ENCODE data around the gene PIGV.

PIGV gene

GRCh38 chr1:26788836-26789611 lies 1.3 kb downstream of the PIGV start:
- H2AFZ ChIP-seq (ENCODE audit: low read length) = peak overlapping the region; percentile 72
- H3K36me3 ChIP-seq (replicated peaks; ENCODE audit: insufficient read depth, low read length) = no peaks in the 10 kb centered on the region
- peaks cover 8% of the 10 kb centered on the region for H3K79me2 ChIP-seq (ENCODE audit: low read length)
- H3F3A ChIP-seq (ENCODE audit: insufficient read depth, low read length) = peaks cover 46% of the 10 kb centered on the region
- peak overlapping the region; percentile 87 for H3K9ac ChIP-seq (ENCODE audit: low read length)
- H3K4me3 ChIP-seq (ENCODE audit: low read length) = peak overlapping the region; percentile 91
- peak overlapping the region; percentile 97 for H3K4me2 ChIP-seq (ENCODE audit: low read depth, low read length)
- TF ChIP-seq EZH2 (optimal IDR thresholded peaks at IDR 0.05; ENCODE audit: low read depth, low read length) (no peak), CTCF (IDR thresholded peaks at IDR 0.05; ENCODE audit: low read length) (peak; percentile 95)
- H4K20me1 ChIP-seq (ENCODE audit: insufficient read depth, low read length) = no peaks in the 10 kb centered on the region
- no peaks in the 10 kb centered on the region for H3K9me3 ChIP-seq (replicated peaks; ENCODE audit: insufficient read depth, low read length)
- DNase-seq = peak; percentile 91
- H3K4me1 ChIP-seq (ENCODE audit: low read length) = peaks cover 32% of the 10 kb centered on the region
- H3K27ac ChIP-seq (ENCODE audit: low read length) = peak overlapping the region; percentile 92; the same call in 1 of the 2 replicates
- no peaks in the 10 kb centered on the region for H3K9me2 ChIP-seq (replicated peaks; ENCODE audit: insufficient read depth, low read length)
- H3K27me3 ChIP-seq (replicated peaks; ENCODE audit: insufficient read depth, low read length) = no peaks in the 10 kb centered on the region

GRCh38 chr1:26789612-26789865 lies 1.8 kb downstream of the PIGV start:
- Histone ChIP-seq H3K36me3 (replicated peaks; ENCODE audit: insufficient read depth, low read length) (no peaks in the 10 kb centered on the region), H3K9ac (ENCODE audit: low read length) (no peak overlapping the region), H3K9me3 (replicated peaks; ENCODE audit: insufficient read depth, low read length) (no peaks in the 10 kb centered on the region), H3K9me2 (replicated peaks; ENCODE audit: insufficient read depth, low read length) (no peaks in the 10 kb centered on the region), H3F3A (ENCODE audit: insufficient read depth, low read length) (peaks cover 42% of the 10 kb centered on the region), H3K27me3 (replicated peaks; ENCODE audit: insufficient read depth, low read length) (no peaks in the 10 kb centered on the region), H3K27ac (ENCODE audit: low read length) (no peak overlapping the region), H3K4me2 (ENCODE audit: low read depth, low read length) (no peak overlapping the region), H2AFZ (ENCODE audit: low read length) (no peak overlapping the region), H3K79me2 (ENCODE audit: low read length) (peaks cover 8% of the 10 kb centered on the region), H3K4me3 (ENCODE audit: low read length) (no peak overlapping the region), H3K4me1 (ENCODE audit: low read length) (peaks cover 26% of the 10 kb centered on the region), H4K20me1 (ENCODE audit: insufficient read depth, low read length) (no peaks in the 10 kb centered on the region)
- TF ChIP-seq EZH2 (optimal IDR thresholded peaks at IDR 0.05; ENCODE audit: low read depth, low read length) (no peak), CTCF (IDR thresholded peaks at IDR 0.05; ENCODE audit: low read length) (no peak)
- DNase-seq = no peak

DNA sequence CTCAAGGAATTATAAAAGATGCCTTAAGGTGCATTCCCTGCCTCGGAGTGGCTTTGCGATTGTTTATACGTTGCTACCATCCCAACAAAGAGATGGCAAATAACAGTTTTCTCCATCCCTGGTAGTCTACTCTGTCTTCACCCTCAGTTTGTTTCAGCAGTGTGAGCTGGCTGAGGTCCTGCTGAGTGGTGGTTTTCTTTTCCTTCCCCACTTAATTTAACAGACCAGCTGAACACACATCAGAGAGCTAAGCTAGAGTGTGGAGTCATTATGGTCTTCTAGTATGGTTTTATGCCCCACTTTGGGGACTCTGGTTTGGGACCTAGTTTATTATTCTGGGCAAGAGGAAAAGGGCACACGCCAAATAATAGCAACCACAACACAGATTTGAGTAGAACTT lies 2.2 kb downstream of the PIGV start:
- no peak overlapping the region for H3K27ac ChIP-seq (ENCODE audit: low read length)
- H3K79me2 ChIP-seq (ENCODE audit: low read length) = peaks cover 8% of the 10 kb centered on the region
- H2AFZ ChIP-seq (ENCODE audit: low read length) = no peak overlapping the region
- H3F3A ChIP-seq (ENCODE audit: insufficient read depth, low read length) = peaks cover 39% of the 10 kb centered on the region
- H3K9me2 ChIP-seq (replicated peaks; ENCODE audit: insufficient read depth, low read length) = no peaks in the 10 kb centered on the region
- TF ChIP-seq EZH2 (optimal IDR thresholded peaks at IDR 0.05; ENCODE audit: low read depth, low read length) (no peak), EZH2phosphoT487 (IDR thresholded peaks at IDR 0.05; ENCODE audit: low read length) (no peak), CTCF (IDR thresholded peaks at IDR 0.05; ENCODE audit: low read length) (no peak)
- no peak overlapping the region for H3K4me2 ChIP-seq (ENCODE audit: low read depth, low read length)
- H4K20me1 ChIP-seq (ENCODE audit: insufficient read depth, low read length) = no peaks in the 10 kb centered on the region
- no peak overlapping the region for H3K9ac ChIP-seq (ENCODE audit: low read length)
- H3K4me1 ChIP-seq (ENCODE audit: low read length) = peaks cover 23% of the 10 kb centered on the region
- no peak for DNase-seq
- H3K9me3 ChIP-seq (replicated peaks; ENCODE audit: insufficient read depth, low read length) = no peaks in the 10 kb centered on the region
- no peaks in the 10 kb centered on the region for H3K36me3 ChIP-seq (replicated peaks; ENCODE audit: insufficient read depth, low read length)
- no peak overlapping the region for H3K4me3 ChIP-seq (ENCODE audit: low read length)
- no peaks in the 10 kb centered on the region for H3K27me3 ChIP-seq (replicated peaks; ENCODE audit: insufficient read depth, low read length)

All from MM.1S (cell line).